MCF 10A (cell line): Measurements from ENCODE around the gene TDRD7. TPM values are rescaled to one million over a fixed set of nuclear protein-coding genes. Genes with fewer than 3 reads are reported as not detected.

Experiments
- BruUV-seq: library from RNA; stranded (reverse); fragments of 400-500 nt; replicated peaks from 2 replicates; lab custom pipeline; 2021; lab: Mats Ljungman, UMichigan
- CTCF ChIA-PET: fragments of 300-600 bp; sonication (Branson Sonifier 250); formaldehyde crosslinking; extraction: SDS; loops from one replicate; lab custom pipeline; 2021; ENCODE audit warnings: antibody characterized with exemption, inconsistent platforms; lab: Yijun Ruan, JAX
- POLR2A ChIA-PET: fragments of 300-600, 350-650 bp; sonication (Branson Sonifier 250); formaldehyde crosslinking; extraction: SDS; loops from one replicate; lab custom pipeline; 2020; ENCODE audit warnings: antibody characterized with exemption, inconsistent platforms; lab: Yijun Ruan, JAX
- DNase-seq: peaks from one replicate; pipeline ENCODE4 v3.0.0-alpha.2; 2018; ENCODE audit not compliant: unreplicated experiment
- H3K27ac Mint-ChIP-seq: one replicate; pipeline ENCODE4 v1.8.0; 2022; ENCODE audit warnings: mild to moderate bottlenecking, low read depth, mixed read lengths; ENCODE audit not compliant: unreplicated experiment
- H3K27me3 Mint-ChIP-seq: one replicate; pipeline ENCODE4 v1.8.0; 2022; ENCODE audit warnings: mixed read lengths; ENCODE audit not compliant: insufficient read depth, unreplicated experiment
- H3K36me3 Mint-ChIP-seq: one replicate; pipeline ENCODE4 v1.8.0; 2022; ENCODE audit warnings: mild to moderate bottlenecking, moderate library complexity, mixed read lengths; ENCODE audit not compliant: insufficient read depth, unreplicated experiment
- H3K4me1 Mint-ChIP-seq: one replicate; pipeline ENCODE4 v1.8.0; 2022; ENCODE audit warnings: mixed read lengths; ENCODE audit not compliant: insufficient read depth, unreplicated experiment
- H3K4me3 Mint-ChIP-seq: one replicate; pipeline ENCODE4 v1.8.0; 2022; ENCODE audit warnings: mild to moderate bottlenecking, moderate library complexity, mixed read lengths; ENCODE audit not compliant: unreplicated experiment
- H3K9me3 Mint-ChIP-seq: one replicate; pipeline ENCODE4 v1.8.0; 2022; ENCODE audit warnings: mixed read lengths; ENCODE audit not compliant: unreplicated experiment
- CTCF ChIP-seq: fragments of 200-600 bp; IDR thresholded peaks from one replicate; pipeline ENCODE4 v1.8.0; 2022; ENCODE audit warnings: antibody characterized with exemption, mild to moderate bottlenecking; ENCODE audit not compliant: unreplicated experiment
- intact Hi-C: fragments of 100-400 bp; cut with micrococcal nuclease; formaldehyde crosslinking; loops from 2 replicates; pipeline ENCODE4 v1.14.1; 2022
- total RNA-seq: library from RNA; stranded (reverse); gene quantifications from 2 replicates; pipeline ENCODE4 v1.2.3, GENCODE V29; 2022

The TDRD7 gene
- total RNA-seq, 1 experiment from 2014 or later, result 7.1 TPM

GRCh38 chr9:97504381-97505216 is 92.7 kb downstream of the TDRD7 start:
- ChIA-PET CTCF (interaction anchor here (1.0 to 6.2 kb wide), 2 partner anchors 36 to 94 kb away, joined by 3 to 34 read pairs; no protein-coding TSS in a partner anchor), POLR2A (interaction anchor here (0.6 kb wide), 1 partner anchor 163 kb away, joined by 4 read pairs; no protein-coding TSS in a partner anchor)
- H3K27ac Mint-ChIP-seq, result no peak overlapping the region
- intact Hi-C loops, result no loop called here
- TF ChIP-seq CTCF, result no peak
- no peak for DNase-seq
- no TSS peak for BruUV-seq
- no peak overlapping the region for H3K4me3 Mint-ChIP-seq
- peaks cover 14% of the 10 kb centered on the region for H3K27me3 Mint-ChIP-seq
- H3K4me1 Mint-ChIP-seq, result no peaks in the 10 kb centered on the region
- H3K9me3 Mint-ChIP-seq, result no peaks in the 10 kb centered on the region
- no peaks in the 10 kb centered on the region for H3K36me3 Mint-ChIP-seq

- POLR2A ChIA-PET, result no interaction called here
- peaks cover 2% of the 10 kb centered on the region for H3K27me3 Mint-ChIP-seq
- peaks cover 4% of the 10 kb centered on the region for H3K4me1 Mint-ChIP-seq
Measured at GRCh38 chr9:97505845-97506244, 93.9 kb downstream of the TDRD7 start.

GRCh38 chr9:97506306-97506705 is 94.4 kb downstream of the TDRD7 start:
- no peak overlapping the region for H3K27ac Mint-ChIP-seq

More at GRCh38 chr9:97505845-97506244, 93.9 kb downstream of the TDRD7 start:
- CTCF ChIA-PET, result interaction anchor here (0.9 to 2.6 kb wide), 4 partner anchors 37 to 109 kb away, joined by 3 to 16 read pairs (median 4); no protein-coding TSS in a partner anchor
- Mint-ChIP-seq H3K4me3 (no peak overlapping the region), H3K27ac (no peak overlapping the region), H3K9me3 (no peaks in the 10 kb centered on the region), H3K36me3 (no peaks in the 10 kb centered on the region)
- DNase-seq, result no peak
- intact Hi-C loops, result no loop called here
- BruUV-seq, result no TSS peak
- TF ChIP-seq CTCF, result no peak

More at GRCh38 chr9:97506306-97506705, 94.4 kb downstream of the TDRD7 start:
- DNase-seq, result no peak
- H3K27me3 Mint-ChIP-seq, result no peaks in the 10 kb centered on the region
- H3K4me1 Mint-ChIP-seq, result peaks cover 9% of the 10 kb centered on the region
- ChIA-PET POLR2A (no interaction called here), CTCF (interaction anchor here (0.7 to 2.6 kb wide), 6 partner anchors 15 to 109 kb away, joined by 3 to 16 read pairs (median 4); no protein-coding TSS in a partner anchor)
- no peak overlapping the region for H3K4me3 Mint-ChIP-seq
- TF ChIP-seq CTCF, result no peak
- H3K9me3 Mint-ChIP-seq, result no peaks in the 10 kb centered on the region
- intact Hi-C loops, result no loop called here
- no peaks in the 10 kb centered on the region for H3K36me3 Mint-ChIP-seq
- no TSS peak for BruUV-seq
